ENCODE data around the gene ZNF267.

ZNF267 gene

GRCh38 chr16:31877876-31878642 is 4.5 kb downstream of the ZNF267 start:
- Histone ChIP-seq H2BK5ac (ENCODE audit: low read length) (no peak overlapping the region), H2AK5ac (ENCODE audit: low read depth, low read length) (no peak overlapping the region), H3K27ac (replicated peaks; ENCODE audit: low read length) (no peak overlapping the region), H3K27me3 (ENCODE audit: control insufficient read depth in 3 of 3, insufficient read depth in 3 of 3, low read depth in 1 of 3, low read length in 3 of 3) (no peaks in the 10 kb centered on the region), H3K4ac (ENCODE audit: low read length) (no peak overlapping the region), H3K23ac (ENCODE audit: low read depth, low read length, poor library complexity) (no peak overlapping the region), H2BK12ac (ENCODE audit: low read length) (no peak overlapping the region), H3K4me2 (ENCODE audit: insufficient read depth, low read length, poor library complexity, severe bottlenecking) (no peak overlapping the region), H3K9me3 (replicated peaks in 1 of 2; ENCODE audit: control insufficient read depth in 2 of 2, insufficient read depth in 1 of 2, low read depth in 1 of 2, low read length in 2 of 2) (peaks cover 0 to 54% of the 10 kb centered on the region in 2 donors), H3K14ac (ENCODE audit: low read length) (no peak overlapping the region), H2BK15ac (ENCODE audit: low read length) (no peak overlapping the region), H3K79me1 (ENCODE audit: low read depth, low read length) (peaks cover 5% of the 10 kb centered on the region), H3K9ac (ENCODE audit: low read depth, low read length, poor library complexity) (no peak overlapping the region), H2BK120ac (ENCODE audit: low read depth, low read length) (no peak overlapping the region), H2AFZ (ENCODE audit: low read length) (no peak overlapping the region), H3K18ac (ENCODE audit: low read length) (no peak overlapping the region), H3K4me3 (ENCODE audit: low read length in 2 of 2) (peak overlapping the region in 1 of 2 donors; percentile 26), H4K8ac (ENCODE audit: low read depth, low read length) (no peak overlapping the region), H4K91ac (ENCODE audit: low read depth, low read length, poor library complexity) (no peak overlapping the region), H3K36me3 (replicated peaks in 1 of 2; ENCODE audit: control insufficient read depth in 2 of 2, insufficient read depth in 2 of 2, low read length in 2 of 2) (peaks cover 3 to 74% of the 10 kb centered on the region in 2 donors), H3K4me1 (ENCODE audit: control insufficient read depth in 2 of 2, insufficient read depth in 1 of 2, low read depth in 1 of 2, low read length in 2 of 2) (peaks cover 8 to 16% of the 10 kb centered on the region in 2 donors)
- no peak for DNase-seq (ENCODE audit: low spot score)
- no CpG with 5 or more reads among the region's 9 CpGs for WGBS, 2 donors (ENCODE audit: extremely low coverage in 2 of 2, insufficient read length in 2 of 2, insufficient replicate concordance in 1 of 2)

GRCh38 chr16:31879937-31880321 is 6.3 kb downstream of the ZNF267 start:
- no peak overlapping the region for H4K91ac ChIP-seq (ENCODE audit: low read depth, low read length, poor library complexity)
- H3K9me3 ChIP-seq (replicated peaks in 1 of 2; ENCODE audit: control insufficient read depth in 2 of 2, insufficient read depth in 1 of 2, low read depth in 1 of 2, low read length in 2 of 2) = peaks cover 0 to 63% of the 10 kb centered on the region in 2 donors
- no peaks in the 10 kb centered on the region for H3K27me3 ChIP-seq (ENCODE audit: control insufficient read depth in 3 of 3, insufficient read depth in 3 of 3, low read depth in 1 of 3, low read length in 3 of 3)
- no peak overlapping the region for H3K27ac ChIP-seq (replicated peaks; ENCODE audit: low read length)
- WGBS, 2 donors (ENCODE audit: extremely low coverage in 2 of 2, insufficient read length in 2 of 2, insufficient replicate concordance in 1 of 2) = no CpG with 5 or more reads among the region's 1 CpG
- no peak overlapping the region for H3K14ac ChIP-seq (ENCODE audit: low read length)
- no peak overlapping the region for H2BK15ac ChIP-seq (ENCODE audit: low read length)
- H3K4ac ChIP-seq (ENCODE audit: low read length) = no peak overlapping the region
- no peak overlapping the region for H3K9ac ChIP-seq (ENCODE audit: low read depth, low read length, poor library complexity)
- no peak overlapping the region for H3K4me2 ChIP-seq (ENCODE audit: insufficient read depth, low read length, poor library complexity, severe bottlenecking)
- H3K4me3 ChIP-seq (ENCODE audit: low read length in 2 of 2) = no peak overlapping the region
- no peak overlapping the region for H3K18ac ChIP-seq (ENCODE audit: low read length)
- peaks cover 3 to 92% of the 10 kb centered on the region in 2 donors for H3K36me3 ChIP-seq (replicated peaks in 1 of 2; ENCODE audit: control insufficient read depth in 2 of 2, insufficient read depth in 2 of 2, low read length in 2 of 2)
- H4K8ac ChIP-seq (ENCODE audit: low read depth, low read length) = no peak overlapping the region
- H3K79me1 ChIP-seq (ENCODE audit: low read depth, low read length) = peaks cover 5% of the 10 kb centered on the region
- peaks cover 3 to 13% of the 10 kb centered on the region in 2 donors for H3K4me1 ChIP-seq (ENCODE audit: control insufficient read depth in 2 of 2, insufficient read depth in 1 of 2, low read depth in 1 of 2, low read length in 2 of 2)
- H3K23ac ChIP-seq (ENCODE audit: low read depth, low read length, poor library complexity) = no peak overlapping the region
- no peak overlapping the region for H2BK5ac ChIP-seq (ENCODE audit: low read length)
- DNase-seq (ENCODE audit: low spot score) = no peak
- no peak overlapping the region for H2AK5ac ChIP-seq (ENCODE audit: low read depth, low read length)
- no peak overlapping the region for H2AFZ ChIP-seq (ENCODE audit: low read length)
- H2BK120ac ChIP-seq (ENCODE audit: low read depth, low read length) = no peak overlapping the region
- H2BK12ac ChIP-seq (ENCODE audit: low read length) = no peak overlapping the region

GRCh38 chr16:31880322-31880979 is 6.8 kb downstream of the ZNF267 start:
- Histone ChIP-seq H3K27me3 (ENCODE audit: control insufficient read depth in 3 of 3, insufficient read depth in 3 of 3, low read depth in 1 of 3, low read length in 3 of 3) (no peaks in the 10 kb centered on the region), H3K79me1 (ENCODE audit: low read depth, low read length) (peaks cover 5% of the 10 kb centered on the region), H3K9ac (ENCODE audit: low read depth, low read length, poor library complexity) (no peak overlapping the region), H3K36me3 (replicated peaks in 1 of 2; ENCODE audit: control insufficient read depth in 2 of 2, insufficient read depth in 2 of 2, low read length in 2 of 2) (peaks cover 5 to 97% of the 10 kb centered on the region in 2 donors), H2BK15ac (ENCODE audit: low read length) (no peak overlapping the region), H4K8ac (ENCODE audit: low read depth, low read length) (no peak overlapping the region), H3K18ac (ENCODE audit: low read length) (no peak overlapping the region), H2BK5ac (ENCODE audit: low read length) (no peak overlapping the region), H3K14ac (ENCODE audit: low read length) (no peak overlapping the region), H3K4me2 (ENCODE audit: insufficient read depth, low read length, poor library complexity, severe bottlenecking) (no peak overlapping the region), H2BK120ac (ENCODE audit: low read depth, low read length) (no peak overlapping the region), H3K4me1 (ENCODE audit: control insufficient read depth in 2 of 2, insufficient read depth in 1 of 2, low read depth in 1 of 2, low read length in 2 of 2) (peaks cover 0 to 13% of the 10 kb centered on the region in 2 donors), H2BK12ac (ENCODE audit: low read length) (no peak overlapping the region), H3K23ac (ENCODE audit: low read depth, low read length, poor library complexity) (no peak overlapping the region), H3K4me3 (ENCODE audit: low read length in 2 of 2) (no peak overlapping the region), H4K91ac (ENCODE audit: low read depth, low read length, poor library complexity) (no peak overlapping the region), H3K4ac (ENCODE audit: low read length) (no peak overlapping the region), H3K27ac (replicated peaks; ENCODE audit: low read length) (no peak overlapping the region), H2AK5ac (ENCODE audit: low read depth, low read length) (no peak overlapping the region), H2AFZ (ENCODE audit: low read length) (no peak overlapping the region), H3K9me3 (replicated peaks in 1 of 2; ENCODE audit: control insufficient read depth in 2 of 2, insufficient read depth in 1 of 2, low read depth in 1 of 2, low read length in 2 of 2) (peaks cover 0 to 67% of the 10 kb centered on the region in 2 donors)
- DNase-seq (ENCODE audit: low spot score) = no peak
- no CpG with 5 or more reads among the region's 3 CpGs for WGBS, 2 donors (ENCODE audit: extremely low coverage in 2 of 2, insufficient read length in 2 of 2, insufficient replicate concordance in 1 of 2)

GRCh38 chr16:31886227-31886626 is 12.6 kb downstream of the ZNF267 start:
- no peak overlapping the region for H2BK120ac ChIP-seq (ENCODE audit: low read depth, low read length)
- H3K23ac ChIP-seq (ENCODE audit: low read depth, low read length, poor library complexity) = no peak overlapping the region
- H4K8ac ChIP-seq (ENCODE audit: low read depth, low read length) = no peak overlapping the region
- H3K4me1 ChIP-seq (ENCODE audit: control insufficient read depth in 2 of 2, insufficient read depth in 1 of 2, low read depth in 1 of 2, low read length in 2 of 2) = no peaks in the 10 kb centered on the region
- no peak overlapping the region for H3K4me3 ChIP-seq (ENCODE audit: low read length in 2 of 2)
- H4K91ac ChIP-seq (ENCODE audit: low read depth, low read length, poor library complexity) = no peak overlapping the region
- H3K14ac ChIP-seq (ENCODE audit: low read length) = no peak overlapping the region
- H3K27ac ChIP-seq (replicated peaks; ENCODE audit: low read length) = no peak overlapping the region
- H3K79me1 ChIP-seq (ENCODE audit: low read depth, low read length) = no peaks in the 10 kb centered on the region
- H3K4me2 ChIP-seq (ENCODE audit: insufficient read depth, low read length, poor library complexity, severe bottlenecking) = no peak overlapping the region
- H2BK5ac ChIP-seq (ENCODE audit: low read length) = no peak overlapping the region
- H2BK15ac ChIP-seq (ENCODE audit: low read length) = no peak overlapping the region
- no peak overlapping the region for H2BK12ac ChIP-seq (ENCODE audit: low read length)
- H3K18ac ChIP-seq (ENCODE audit: low read length) = no peak overlapping the region
- no peak overlapping the region for H2AFZ ChIP-seq (ENCODE audit: low read length)
- H3K9ac ChIP-seq (ENCODE audit: low read depth, low read length, poor library complexity) = no peak overlapping the region
- H2AK5ac ChIP-seq (ENCODE audit: low read depth, low read length) = no peak overlapping the region
- no peak for DNase-seq (ENCODE audit: low spot score)
- H3K4ac ChIP-seq (ENCODE audit: low read length) = no peak overlapping the region
- no peaks in the 10 kb centered on the region for H3K27me3 ChIP-seq (ENCODE audit: control insufficient read depth in 3 of 3, insufficient read depth in 3 of 3, low read depth in 1 of 3, low read length in 3 of 3)
- peaks cover 5 to 69% of the 10 kb centered on the region in 2 donors for H3K9me3 ChIP-seq (replicated peaks in 1 of 2; ENCODE audit: control insufficient read depth in 2 of 2, insufficient read depth in 1 of 2, low read depth in 1 of 2, low read length in 2 of 2)
- no CpG with 5 or more reads among the region's 4 CpGs for WGBS, 2 donors (ENCODE audit: extremely low coverage in 2 of 2, insufficient read length in 2 of 2, insufficient replicate concordance in 1 of 2)
- H3K36me3 ChIP-seq (replicated peaks in 1 of 2; ENCODE audit: control insufficient read depth in 2 of 2, insufficient read depth in 2 of 2, low read length in 2 of 2) = peaks cover 10 to 97% of the 10 kb centered on the region in 2 donors

All from neuronal stem cell (in vitro differentiated cells).